Measurements from ENCODE around the gene FOXP1.

DNA sequence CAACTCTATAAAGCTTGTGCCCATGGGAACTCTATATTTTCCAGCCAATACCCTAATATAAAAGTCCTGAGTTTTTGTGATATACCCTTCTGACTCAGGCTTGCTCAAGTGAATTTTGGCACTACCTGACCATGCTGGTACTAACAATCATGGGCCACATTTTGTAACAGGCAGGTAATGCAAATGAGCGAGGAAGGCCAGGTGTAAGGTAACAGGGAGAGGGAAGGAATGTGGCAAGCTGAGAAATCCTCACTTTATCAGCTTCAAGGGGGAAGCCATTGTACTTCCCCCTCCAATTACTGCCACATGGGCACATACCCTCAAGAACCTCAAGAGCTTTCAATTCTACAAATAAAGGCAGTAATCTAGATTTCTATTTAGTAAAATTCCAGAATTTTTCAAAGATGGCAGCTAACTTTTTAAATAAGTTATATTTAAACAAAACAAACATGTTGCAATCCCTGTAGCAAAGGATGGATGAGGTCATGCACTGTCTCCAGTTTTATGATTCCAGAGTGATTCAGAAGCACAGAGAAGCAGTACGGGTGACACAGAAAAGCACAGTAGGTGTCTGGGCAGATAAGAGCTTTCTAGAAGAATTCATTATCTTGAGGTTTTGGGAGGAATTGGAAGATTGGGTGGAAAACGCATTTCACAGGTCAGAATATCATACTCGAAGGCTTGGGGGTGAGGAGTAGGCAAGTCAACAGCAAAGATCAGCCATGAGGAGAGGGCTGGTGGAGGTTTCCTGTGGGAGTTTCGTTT lies 87.6 kb downstream of the FOXP1 start:
- no peak for TF ChIP-seq POLR2A (IDR thresholded peaks at IDR 0.05)
- TF ChIP-seq, protein P1, sequence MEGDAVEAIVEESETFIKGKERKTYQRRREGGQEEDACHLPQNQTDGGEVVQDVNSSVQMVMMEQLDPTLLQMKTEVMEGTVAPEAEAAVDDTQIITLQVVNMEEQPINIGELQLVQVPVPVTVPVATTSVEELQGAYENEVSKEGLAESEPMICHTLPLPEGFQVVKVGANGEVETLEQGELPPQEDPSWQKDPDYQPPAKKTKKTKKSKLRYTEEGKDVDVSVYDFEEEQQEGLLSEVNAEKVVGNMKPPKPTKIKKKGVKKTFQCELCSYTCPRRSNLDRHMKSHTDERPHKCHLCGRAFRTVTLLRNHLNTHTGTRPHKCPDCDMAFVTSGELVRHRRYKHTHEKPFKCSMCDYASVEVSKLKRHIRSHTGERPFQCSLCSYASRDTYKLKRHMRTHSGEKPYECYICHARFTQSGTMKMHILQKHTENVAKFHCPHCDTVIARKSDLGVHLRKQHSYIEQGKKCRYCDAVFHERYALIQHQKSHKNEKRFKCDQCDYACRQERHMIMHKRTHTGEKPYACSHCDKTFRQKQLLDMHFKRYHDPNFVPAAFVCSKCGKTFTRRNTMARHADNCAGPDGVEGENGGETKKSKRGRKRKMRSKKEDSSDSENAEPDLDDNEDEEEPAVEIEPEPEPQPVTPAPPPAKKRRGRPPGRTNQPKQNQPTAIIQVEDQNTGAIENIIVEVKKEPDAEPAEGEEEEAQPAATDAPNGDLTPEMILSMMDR (IDR thresholded peaks at IDR 0.05), result no peak
